Measurements from ENCODE around the gene INCENP. TPM values are rescaled to one million over a fixed set of nuclear protein-coding genes. Genes with fewer than 3 reads are reported as not detected.
A peak's percentile ranks its signal among the peaks of the same experiment; 100 is the strongest.

The INCENP gene
- total and polyA plus RNA-seq, 8 donors = 2.6 to 32.1 (median 5.1) TPM

DNA sequence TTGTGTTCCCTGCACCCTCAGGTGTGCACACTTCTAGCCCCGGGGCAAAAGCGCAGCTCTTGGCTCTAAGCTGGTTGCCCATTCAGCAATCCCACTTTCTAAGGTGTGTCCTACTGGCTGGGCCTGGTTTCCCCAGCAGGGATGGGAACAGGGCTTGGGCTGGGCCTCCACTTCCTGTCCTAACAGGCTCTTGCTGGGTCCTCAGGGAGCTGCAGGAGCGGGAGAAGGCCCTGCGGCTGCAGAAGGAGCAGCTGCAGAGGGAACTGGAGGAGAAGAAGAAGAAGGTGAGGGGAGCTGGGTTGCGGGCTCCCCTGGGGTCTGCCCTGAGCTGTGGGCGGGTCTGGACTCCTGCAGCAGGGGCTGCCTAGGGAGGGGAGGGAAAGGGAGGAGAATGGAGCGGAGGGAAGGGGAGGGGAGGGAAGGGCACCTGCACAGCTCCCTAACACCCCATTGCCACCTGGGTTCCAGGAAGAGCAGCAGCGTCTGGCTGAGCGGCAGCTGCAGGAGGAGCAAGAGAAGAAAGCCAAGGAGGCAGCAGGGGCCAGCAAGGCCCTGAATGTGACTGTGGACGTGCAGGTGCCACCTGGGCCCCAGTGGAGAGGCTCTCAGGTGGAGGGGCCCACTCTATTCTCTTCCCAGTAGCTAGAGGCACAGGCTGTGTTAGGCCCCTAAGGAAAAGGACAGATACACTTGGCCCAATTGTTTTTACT, 24.6 kb downstream of the INCENP start:
- no peaks in the 10 kb centered on the region for H3K9me3 ChIP-seq
- no peaks in the 10 kb centered on the region for H3K4me1 ChIP-seq
- DNase-seq = peak in 1 of 2 donors; percentile 9
- WGBS, 5 donors = 89 to 96% (median 92%) methylated on average over 9 to 10 of the region's 10 CpGs
- TF ChIP-seq EP300 (IDR thresholded peaks at IDR 0.05) (no peak), POLR2A (IDR thresholded peaks at IDR 0.05) (no peak), POLR2AphosphoS5 (IDR thresholded peaks at IDR 0.05) (no peak)
- TF ChIP-seq, protein P1, sequence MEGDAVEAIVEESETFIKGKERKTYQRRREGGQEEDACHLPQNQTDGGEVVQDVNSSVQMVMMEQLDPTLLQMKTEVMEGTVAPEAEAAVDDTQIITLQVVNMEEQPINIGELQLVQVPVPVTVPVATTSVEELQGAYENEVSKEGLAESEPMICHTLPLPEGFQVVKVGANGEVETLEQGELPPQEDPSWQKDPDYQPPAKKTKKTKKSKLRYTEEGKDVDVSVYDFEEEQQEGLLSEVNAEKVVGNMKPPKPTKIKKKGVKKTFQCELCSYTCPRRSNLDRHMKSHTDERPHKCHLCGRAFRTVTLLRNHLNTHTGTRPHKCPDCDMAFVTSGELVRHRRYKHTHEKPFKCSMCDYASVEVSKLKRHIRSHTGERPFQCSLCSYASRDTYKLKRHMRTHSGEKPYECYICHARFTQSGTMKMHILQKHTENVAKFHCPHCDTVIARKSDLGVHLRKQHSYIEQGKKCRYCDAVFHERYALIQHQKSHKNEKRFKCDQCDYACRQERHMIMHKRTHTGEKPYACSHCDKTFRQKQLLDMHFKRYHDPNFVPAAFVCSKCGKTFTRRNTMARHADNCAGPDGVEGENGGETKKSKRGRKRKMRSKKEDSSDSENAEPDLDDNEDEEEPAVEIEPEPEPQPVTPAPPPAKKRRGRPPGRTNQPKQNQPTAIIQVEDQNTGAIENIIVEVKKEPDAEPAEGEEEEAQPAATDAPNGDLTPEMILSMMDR (IDR thresholded peaks at IDR 0.05) = no peak
- no peaks in the 10 kb centered on the region for H3K27me3 ChIP-seq
- intact Hi-C loops (cut with DNase I; ENCODE audit: low total_unique reads) = no loop called here
- H3K36me3 ChIP-seq = peaks cover 66 to 97% (median 95%) of the 10 kb centered on the region in 4 donors
- H3K4me3 ChIP-seq = no peak overlapping the region
- no peak overlapping the region for H3K27ac ChIP-seq

DNA sequence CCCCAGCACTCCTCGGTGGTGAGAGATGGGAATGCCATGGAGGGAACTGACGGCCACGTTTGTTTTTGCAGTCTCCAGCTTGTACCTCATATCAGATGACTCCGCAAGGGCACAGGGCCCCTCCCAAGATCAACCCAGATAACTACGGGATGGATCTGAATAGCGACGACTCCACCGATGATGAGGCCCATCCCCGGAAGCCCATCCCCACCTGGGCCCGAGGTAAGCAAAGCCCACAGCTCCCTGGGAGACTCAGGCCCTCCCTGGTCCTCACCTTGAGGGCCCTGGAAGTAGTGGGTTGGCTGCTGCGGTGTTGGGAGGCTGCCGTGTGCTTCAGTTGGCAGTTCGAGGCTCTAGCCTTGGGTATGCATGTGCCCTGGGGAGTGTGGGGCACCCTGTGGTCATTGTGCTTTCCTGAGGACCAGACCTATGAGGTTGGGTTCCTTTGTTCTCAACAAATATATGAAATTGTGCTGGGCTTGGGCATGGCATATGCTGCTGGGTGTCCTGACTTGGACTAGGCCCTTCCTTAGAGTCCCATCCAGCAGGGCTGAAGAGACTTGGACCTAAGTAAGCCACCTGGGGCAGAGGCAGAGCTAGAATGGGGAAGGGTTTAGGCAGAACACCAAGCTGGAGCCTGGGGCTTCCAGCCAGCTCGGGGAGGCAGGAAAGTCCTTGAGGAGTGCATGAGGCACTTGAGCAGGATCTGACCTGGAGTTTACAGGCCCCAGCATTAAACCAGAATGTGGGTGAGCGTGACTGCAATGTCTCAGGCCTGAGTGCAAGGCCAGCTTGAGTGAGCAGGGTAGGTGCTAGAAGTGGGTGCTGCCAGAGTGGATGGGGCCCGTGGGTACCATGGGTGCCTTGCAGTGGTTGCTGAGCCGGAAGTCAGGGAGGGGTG, 26.4 kb downstream of the INCENP start:
- DNase-seq = peak in 1 of 2 donors; percentile 14
- H3K4me3 ChIP-seq = no peak overlapping the region
- H3K27ac ChIP-seq = no peak overlapping the region
- no peaks in the 10 kb centered on the region for H3K4me1 ChIP-seq
- intact Hi-C loops (cut with DNase I; ENCODE audit: low total_unique reads) = no loop called here
- TF ChIP-seq POLR2A (IDR thresholded peaks at IDR 0.05) (no peak), EP300 (IDR thresholded peaks at IDR 0.05) (no peak), POLR2AphosphoS5 (IDR thresholded peaks at IDR 0.05) (no peak)
- TF ChIP-seq, protein P1 (IDR thresholded peaks at IDR 0.05) = no peak
- 88 to 97% (median 90%) methylated on average over 6 to 17 of the region's 17 CpGs for WGBS, 5 donors
- peaks cover 57 to 80% (median 78%) of the 10 kb centered on the region in 4 donors for H3K36me3 ChIP-seq
- no peaks in the 10 kb centered on the region for H3K27me3 ChIP-seq
- H3K9me3 ChIP-seq = no peaks in the 10 kb centered on the region

DNA sequence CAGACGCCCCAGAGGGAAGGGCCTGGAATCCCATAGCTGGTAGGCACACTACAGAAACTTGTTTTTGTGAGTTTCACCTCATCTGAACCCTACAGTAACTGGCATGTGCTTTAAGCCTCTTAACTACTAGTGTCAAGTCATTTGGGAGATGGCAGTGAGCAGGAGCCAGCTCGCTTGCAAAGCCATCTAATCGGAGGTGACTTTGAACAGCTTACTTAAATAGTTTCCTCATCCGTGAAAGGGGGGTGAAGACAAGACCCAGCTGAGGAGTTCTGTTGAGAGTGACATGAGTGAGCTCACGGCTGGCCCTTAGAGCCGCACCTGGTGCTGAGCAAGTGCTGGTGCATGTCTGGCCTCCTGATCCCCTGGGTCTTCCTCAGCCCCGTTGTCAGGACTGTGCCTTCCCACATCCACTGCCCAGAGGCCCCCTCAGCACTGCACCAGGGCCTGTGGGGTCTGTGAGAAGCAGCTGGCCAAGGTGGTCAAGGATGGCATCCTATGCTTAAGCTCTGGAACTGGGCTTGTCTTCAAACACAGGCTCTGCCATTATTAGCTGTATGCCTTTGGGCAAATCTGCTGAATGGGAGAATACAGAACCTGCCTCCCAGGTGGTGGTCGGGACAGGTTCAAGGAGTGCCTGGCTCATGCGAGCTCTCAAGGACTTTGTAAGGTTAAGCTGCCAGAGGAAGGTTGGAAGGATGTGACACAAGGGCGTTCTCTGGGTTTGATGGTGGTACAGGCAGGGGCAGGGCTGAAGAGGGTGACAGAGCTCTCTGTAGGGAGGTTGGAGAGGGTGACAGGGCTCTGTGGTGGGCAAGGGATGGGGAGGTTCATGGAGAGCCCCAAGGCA, 27.3 kb downstream of the INCENP start:
- Histone ChIP-seq H3K9me3 (no peaks in the 10 kb centered on the region), H3K27ac (no peak overlapping the region), H3K4me3 (no peak overlapping the region), H3K27me3 (no peaks in the 10 kb centered on the region), H3K36me3 (peaks cover 49 to 71% (median 69%) of the 10 kb centered on the region in 4 donors), H3K4me1 (no peaks in the 10 kb centered on the region)
- no peak for TF ChIP-seq POLR2A (IDR thresholded peaks at IDR 0.05)
- TF ChIP-seq, protein P1 (IDR thresholded peaks at IDR 0.05) = no peak
- no peak for TF ChIP-seq POLR2AphosphoS5 (IDR thresholded peaks at IDR 0.05)
- TF ChIP-seq EP300 (IDR thresholded peaks at IDR 0.05) = no peak
- intact Hi-C loops (cut with DNase I; ENCODE audit: low total_unique reads) = no loop called here
- DNase-seq = peak in 1 of 2 donors; percentile 16
- WGBS, 5 donors = 94 to 96% (median 95%) methylated on average over 8 to 10 of the region's 10 CpGs

DNA sequence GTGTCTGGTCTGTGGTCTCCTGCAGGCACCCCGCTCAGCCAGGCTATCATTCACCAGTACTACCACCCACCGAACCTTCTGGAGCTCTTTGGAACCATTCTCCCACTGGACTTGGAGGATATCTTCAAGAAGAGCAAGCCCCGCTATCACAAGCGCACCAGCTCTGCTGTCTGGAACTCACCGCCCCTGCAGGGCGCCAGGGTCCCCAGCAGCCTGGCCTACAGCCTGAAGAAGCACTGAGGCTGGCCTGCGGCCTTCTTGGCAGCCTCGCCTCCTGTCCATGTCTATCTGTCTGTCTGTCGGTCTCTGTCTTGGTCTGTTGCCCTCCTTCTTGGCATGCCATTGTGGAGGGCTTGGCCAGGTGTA, 27.9 kb downstream of the INCENP start:
- H3K9me3 ChIP-seq = no peaks in the 10 kb centered on the region
- 91 to 98% (median 95%) methylated on average over 9 of the region's 9 CpGs for WGBS, 5 donors
- H3K36me3 ChIP-seq = peaks cover 44 to 65% (median 63%) of the 10 kb centered on the region in 4 donors
- TF ChIP-seq POLR2AphosphoS5 (IDR thresholded peaks at IDR 0.05) (no peak), EP300 (IDR thresholded peaks at IDR 0.05) (no peak), POLR2A (IDR thresholded peaks at IDR 0.05) (no peak)
- no peak overlapping the region for H3K4me3 ChIP-seq
- intact Hi-C loops (cut with DNase I; ENCODE audit: low total_unique reads) = no loop called here
- H3K4me1 ChIP-seq = no peaks in the 10 kb centered on the region
- no peak overlapping the region for H3K27ac ChIP-seq
- DNase-seq = peak in 1 of 2 donors; percentile 21
- H3K27me3 ChIP-seq = no peaks in the 10 kb centered on the region

All from stomach (tissue), 9 donors.